Mucosa of rectum (tissue), 2 donors: ENCODE measurements around the gene FCRL6.

Experiments used
- H3K27ac ChIP-seq, 2 donors: one replicate each; pipeline ENCODE4 v1.7.0; 2013; ENCODE audit warnings: inconsistent platforms in 2 of 2, low read depth in 2 of 2, low read length in 2 of 2
- H3K27me3 ChIP-seq, 2 donors: one replicate each; pipeline ENCODE4 v1.7.0; 2013; ENCODE audit warnings: low read length in 2 of 2; ENCODE audit not compliant: control insufficient read depth in 2 of 2, insufficient read depth in 2 of 2
- H3K36me3 ChIP-seq, 2 donors: one replicate each; pipeline ENCODE4 v1.7.0; 2013; ENCODE audit warnings: low read length in 2 of 2; ENCODE audit not compliant: control insufficient read depth in 2 of 2, insufficient read depth in 2 of 2
- H3K4me1 ChIP-seq, 2 donors: one replicate each; pipeline ENCODE4 v1.7.0; 2013; ENCODE audit warnings: low read length in 2 of 2, mild to moderate bottlenecking in 1 of 2; ENCODE audit not compliant: control insufficient read depth in 2 of 2, insufficient read depth in 2 of 2
- H3K4me3 ChIP-seq, 2 donors: one replicate each; pipeline ENCODE4 v1.7.0; 2013; ENCODE audit warnings: low read length in 2 of 2
- H3K9ac ChIP-seq, 2 donors: one replicate each; pipeline ENCODE4 v1.7.0; 2013; ENCODE audit warnings: low read length in 2 of 2, low read depth in 1 of 2, mild to moderate bottlenecking in 1 of 2
- H3K9me3 ChIP-seq, 2 donors: one replicate each; pipeline ENCODE4 v1.7.0; 2013; ENCODE audit warnings: low read length in 2 of 2; ENCODE audit not compliant: control insufficient read depth in 2 of 2
- donor health status: healthy.
- donor health status: Normal muscosa, but diverticular disease.

Gene FCRL6

GRCh38 chr1:159825564-159825963, 23.4 kb downstream of the FCRL6 start:
- Histone ChIP-seq H3K9me3 (no peaks in the 10 kb centered on the region), H3K36me3 (no peaks in the 10 kb centered on the region), H3K27ac (peak overlapping the region in 1 of 2 donors; percentile 34), H3K9ac (no peak overlapping the region), H3K4me1 (peaks cover 0 to 10% of the 10 kb centered on the region in 2 donors), H3K4me3 (no peak overlapping the region), H3K27me3 (peaks cover 0 to 2% of the 10 kb centered on the region in 2 donors)

DNA sequence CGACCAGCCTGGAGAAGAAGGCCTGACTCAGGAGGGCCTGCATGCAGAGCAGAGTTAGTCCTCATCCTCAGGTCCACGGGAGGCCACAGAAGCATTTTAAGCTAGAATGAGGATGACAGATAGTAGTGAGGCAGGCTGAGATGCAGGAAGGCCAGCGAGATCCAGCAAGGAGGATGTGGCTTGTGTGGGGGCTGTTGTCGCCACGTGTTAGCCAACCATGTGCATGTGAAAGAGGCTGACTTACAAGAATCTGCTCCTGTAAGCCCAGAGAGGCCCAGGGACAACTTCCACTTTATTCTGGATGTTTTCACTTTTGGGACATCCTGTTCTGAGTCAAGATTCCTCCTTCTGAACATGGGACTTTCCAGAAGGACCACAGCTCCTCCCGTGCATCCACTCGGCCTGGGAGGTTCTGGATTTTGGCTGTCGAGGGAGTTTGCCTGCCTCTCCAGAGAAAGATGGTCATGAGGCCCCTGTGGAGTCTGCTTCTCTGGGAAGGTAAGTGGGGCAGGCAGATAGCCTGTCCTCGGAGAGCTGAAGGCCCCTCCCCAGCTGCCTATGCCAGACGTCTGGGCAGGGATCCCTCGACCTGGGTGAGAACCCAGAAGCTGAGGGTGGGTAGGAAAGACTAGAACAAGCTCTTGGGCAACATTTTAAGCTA, 24.4 kb downstream of the FCRL6 start, which contains the start of gene SLAMF8:
Gene SLAMF8, plus strand, starts transcription at position 433 of the 661 bp plus-strand sequence. Its CDS starts 26 bp downstream, at position 459.
- peaks cover 0 to 10% of the 10 kb centered on the region in 2 donors for H3K4me1 ChIP-seq
- H3K36me3 ChIP-seq = no peaks in the 10 kb centered on the region
- peaks cover 0 to 2% of the 10 kb centered on the region in 2 donors for H3K27me3 ChIP-seq
- H3K9me3 ChIP-seq = no peaks in the 10 kb centered on the region
- H3K27ac ChIP-seq = peak within 1 kb of the TSS; percentile 20 to 34
- H3K4me3 ChIP-seq = peak within 1 kb of the TSS; percentile 30 to 45
- H3K9ac ChIP-seq = peak within 1 kb of the TSS in 1 of 2 donors; percentile 14

- H3K27ac ChIP-seq = peak overlapping the region in 1 of 2 donors; percentile 20
- H3K27me3 ChIP-seq = no peaks in the 10 kb centered on the region
- H3K4me3 ChIP-seq = peak overlapping the region; percentile 30 to 45
- H3K36me3 ChIP-seq = no peaks in the 10 kb centered on the region
- H3K4me1 ChIP-seq = peaks cover 0 to 8% of the 10 kb centered on the region in 2 donors
- no peaks in the 10 kb centered on the region for H3K9me3 ChIP-seq
- peak overlapping the region in 1 of 2 donors; percentile 14 for H3K9ac ChIP-seq
These were observed 24.9 kb downstream of the FCRL6 start for GRCh38 chr1:159827102-159827490.

GRCh38 chr1:159827549-159827948, 25.4 kb downstream of the FCRL6 start:
- Histone ChIP-seq H3K27me3 (no peaks in the 10 kb centered on the region), H3K36me3 (no peaks in the 10 kb centered on the region), H3K4me1 (peaks cover 0 to 8% of the 10 kb centered on the region in 2 donors), H3K9ac (peak overlapping the region in 1 of 2 donors; percentile 14), H3K4me3 (peak overlapping the region; percentile 1 to 45), H3K9me3 (no peaks in the 10 kb centered on the region), H3K27ac (no peak overlapping the region)

- H3K27me3 ChIP-seq = no peaks in the 10 kb centered on the region
- peak overlapping the region; percentile 20 to 41 for H3K4me3 ChIP-seq
- H3K36me3 ChIP-seq = no peaks in the 10 kb centered on the region
- no peaks in the 10 kb centered on the region for H3K9me3 ChIP-seq
- no peak overlapping the region for H3K27ac ChIP-seq
- peaks cover 0 to 8% of the 10 kb centered on the region in 2 donors for H3K4me1 ChIP-seq
- H3K9ac ChIP-seq = no peak overlapping the region
These were observed 26.0 kb downstream of the FCRL6 start for GRCh38 chr1:159828176-159828575.

GRCh38 chr1:159828581-159829272, 26.6 kb downstream of the FCRL6 start:
- Histone ChIP-seq H3K9me3 (no peaks in the 10 kb centered on the region), H3K27me3 (no peaks in the 10 kb centered on the region), H3K4me3 (peak overlapping the region in 1 of 2 donors; percentile 41), H3K36me3 (no peaks in the 10 kb centered on the region), H3K9ac (no peak overlapping the region), H3K4me1 (peaks cover 0 to 8% of the 10 kb centered on the region in 2 donors), H3K27ac (no peak overlapping the region)

DNA sequence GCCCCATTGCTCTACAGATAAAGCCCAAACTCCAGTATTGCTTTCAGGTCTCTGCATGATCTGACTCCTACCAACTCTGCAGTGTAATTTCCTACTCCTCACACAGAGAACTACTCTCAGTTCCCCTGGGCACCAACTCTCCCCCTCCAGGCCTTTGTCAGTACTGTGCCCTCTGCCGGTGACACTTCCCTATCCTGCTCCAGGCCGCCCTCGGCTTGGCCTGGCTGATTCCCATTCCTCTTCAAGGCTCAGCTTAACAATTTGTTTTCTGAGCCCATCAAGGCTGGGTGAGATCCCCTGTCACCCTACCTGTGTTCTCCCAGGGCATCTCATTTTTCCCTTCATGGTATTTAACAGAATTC, 27.1 kb downstream of the FCRL6 start:
- Histone ChIP-seq H3K4me1 (peaks cover 0 to 8% of the 10 kb centered on the region in 2 donors), H3K4me3 (no peak overlapping the region), H3K27ac (no peak overlapping the region), H3K9ac (no peak overlapping the region), H3K27me3 (no peaks in the 10 kb centered on the region), H3K9me3 (no peaks in the 10 kb centered on the region), H3K36me3 (no peaks in the 10 kb centered on the region)

DNA sequence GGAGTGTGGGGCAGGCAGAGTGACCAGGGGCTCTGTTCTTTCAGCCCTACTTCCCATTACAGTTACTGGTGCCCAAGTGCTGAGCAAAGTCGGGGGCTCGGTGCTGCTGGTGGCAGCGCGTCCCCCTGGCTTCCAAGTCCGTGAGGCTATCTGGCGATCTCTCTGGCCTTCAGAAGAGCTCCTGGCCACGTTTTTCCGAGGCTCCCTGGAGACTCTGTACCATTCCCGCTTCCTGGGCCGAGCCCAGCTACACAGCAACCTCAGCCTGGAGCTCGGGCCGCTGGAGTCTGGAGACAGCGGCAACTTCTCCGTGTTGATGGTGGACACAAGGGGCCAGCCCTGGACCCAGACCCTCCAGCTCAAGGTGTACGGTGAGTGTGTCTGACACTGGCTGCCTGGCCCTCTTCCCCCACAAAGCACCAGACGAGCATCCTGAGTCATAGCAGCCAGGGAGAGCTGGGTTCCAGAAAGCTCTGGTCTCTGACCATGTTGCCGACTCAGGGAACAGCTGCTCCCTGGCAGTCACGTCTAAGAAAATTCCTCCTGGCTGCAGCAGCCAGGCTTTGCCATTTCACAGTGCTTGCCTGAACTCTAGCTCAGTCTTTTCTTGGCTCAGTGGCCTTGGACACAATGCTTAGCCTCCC, 27.8 kb downstream of the FCRL6 start:
- H3K4me1 ChIP-seq = peaks cover 0 to 8% of the 10 kb centered on the region in 2 donors
- H3K27me3 ChIP-seq = no peaks in the 10 kb centered on the region
- peak overlapping the region in 1 of 2 donors; percentile 10 for H3K4me3 ChIP-seq
- no peaks in the 10 kb centered on the region for H3K9me3 ChIP-seq
- no peak overlapping the region for H3K27ac ChIP-seq
- H3K9ac ChIP-seq = peak overlapping the region in 1 of 2 donors; percentile 6
- no peaks in the 10 kb centered on the region for H3K36me3 ChIP-seq

GRCh38 chr1:159830722-159831121, 28.6 kb downstream of the FCRL6 start:
- Histone ChIP-seq H3K9ac (peak overlapping the region in 1 of 2 donors; percentile 6), H3K27me3 (no peaks in the 10 kb centered on the region), H3K4me3 (no peak overlapping the region), H3K27ac (no peak overlapping the region), H3K4me1 (peaks cover 0 to 8% of the 10 kb centered on the region in 2 donors), H3K36me3 (no peaks in the 10 kb centered on the region), H3K9me3 (no peaks in the 10 kb centered on the region)
